Spleen (tissue), 11 donors: ENCODE data around the gene LCP2. TPM values are rescaled to one million over a fixed set of nuclear protein-coding genes. Genes with fewer than 3 reads are reported as not detected.

ENCODE experiments used
- DNase-seq: peaks from one replicate; pipeline ENCODE4 v3.0.0-alpha.2; 2020
- H3K27ac ChIP-seq, 8 donors: fragments of 200-600 bp; sonication (generic) in 7 of 8; 1 replicate in 4 of 8; 2 replicates in 4 of 8; pipeline versions ENCODE4 v1.5.0 to v1.8.0; 2016 to 2021; ENCODE audit warnings: inconsistent platforms in 4 of 8, mild to moderate bottlenecking in 4 of 8, moderate library complexity in 1 of 8
- H3K27me3 ChIP-seq, 7 donors: fragments of 200-600 bp; sonication (generic) in 6 of 7; replicated peaks in 1 of 7; 1 replicate in 4 of 7; 2 replicates in 3 of 7; pipeline versions ENCODE4 v1.5.0 to v1.8.0; 2016 to 2021; ENCODE audit warnings: inconsistent platforms in 3 of 7, mild to moderate bottlenecking in 1 of 7
- H3K36me3 ChIP-seq, 6 donors: fragments of 200-600 bp; sonication (generic) in 5 of 6; 1 replicate in 4 of 6; 2 replicates in 2 of 6; pipeline versions ENCODE4 v1.5.0 to v1.8.0; 2016 to 2021; ENCODE audit warnings: inconsistent platforms in 2 of 6
- H3K4me1 ChIP-seq, 6 donors: fragments of 200-600 bp; sonication (generic) in 5 of 6; 1 replicate in 3 of 6; 2 replicates in 3 of 6; pipeline versions ENCODE4 v1.5.0 to v1.8.0; 2016 to 2021; ENCODE audit warnings: inconsistent platforms in 3 of 6
- H3K4me3 ChIP-seq, 8 donors: fragments of 200-600 bp; sonication (generic) in 7 of 8; 1 replicate in 4 of 8; 2 replicates in 4 of 8; pipeline versions ENCODE4 v1.5.0 to v1.8.0; 2016 to 2021; ENCODE audit warnings: inconsistent platforms in 4 of 8, mild to moderate bottlenecking in 4 of 8, moderate library complexity in 2 of 8
- H3K9me3 ChIP-seq, 8 donors: fragments of 200-600 bp; sonication (generic) in 7 of 8; 1 replicate in 4 of 8; 2 replicates in 4 of 8; pipeline versions ENCODE4 v1.5.0 to v1.8.0; 2016 to 2021; ENCODE audit warnings: inconsistent platforms in 4 of 8
- CTCF ChIP-seq, 11 experiments: fragments of 200-600 bp in 7 of 11; fragments of 450-650 bp in 4 of 11; sonication (generic) in 4 of 11; IDR thresholded peaks in 8 of 11; conservative IDR thresholded peaks in 3 of 11; 1 replicate in 7 of 11; 2 replicates in 4 of 11; pipeline versions ENCODE4 v1.4.0 to v1.8.0; 2016 to 2021; ENCODE audit warnings: antibody characterized with exemption in 11 of 11, inconsistent platforms in 4 of 11, mild to moderate bottlenecking in 1 of 11
- POLR2A ChIP-seq, 3 donors: fragments of 450-650 bp; IDR thresholded peaks; one replicate each; pipeline ENCODE4 v1.5.1; 2017; ENCODE audit warnings: antibody characterized with exemption in 3 of 3, mild to moderate bottlenecking in 1 of 3
- POLR2AphosphoS5 ChIP-seq, 3 donors: sonication (generic); formaldehyde crosslinking; IDR thresholded peaks; one replicate each; pipeline ENCODE4 v1.5.1; 2017; ENCODE audit warnings: antibody characterized with exemption in 3 of 3
- WGBS, 5 donors: extraction: QIAGEN DNeasy Blood & Tissue Kit in 3 of 5; methylation state at CpG; one replicate each; pipeline versions ENCODE4 v1.1.5 to v1.1.7; 2013 to 2018; 5-methylcytosine and 5-hydroxymethylcytosine counted together
- intact Hi-C: fragments of 100-400 bp; cut with DNase I; formaldehyde crosslinking; loops from one replicate; pipeline ENCODE4 v1.15.0; 2023; ENCODE audit warnings: low total_unique reads
- polyA plus RNA-seq, 3 donors: library from polyadenylated mRNA; stranded (reverse); fragments of 200-250 nt; gene quantifications; one replicate each; pipeline ENCODE4 v1.2.1, GENCODE V29; 2013
- total RNA-seq, 7 donors: library from RNA; depleted of rRNA in 3 of 7; stranded (reverse); fragments of >200 nt in 3 of 7; fragmentation: NEBNext Ultra II Directional in 4 of 7; extraction: Animal tissue kit (Norgen Biotek cat#: 25700) in 4 of 7; gene quantifications; one replicate each; pipeline versions ENCODE4 v1.1.0 to v1.2.1, GENCODE V29; 2016 to 2021
- donor health status: healthy with polysubstance abuse.
- donor health status: DM: no; HTN: no; CAD: no; lungs with moderate emphysema.
- donor health status: DM: no; HTN: no; CAD: no.
- donor health status: Bipolar disorder and iron deficiency.
- donor health status: healthy.
- donor health status: DM: no; HTN: no; CAD: no.
- donor health status: DM: yes; HTN: yes; CAD: no.

Gene LCP2
- total and polyA plus RNA-seq, 10 donors: 28.3 to 272 (median 214) TPM

GRCh38 chr5:170303549-170303948 lies 6.0 kb upstream of the LCP2 start:
- no peaks in the 10 kb centered on the region for H3K9me3 ChIP-seq
- H3K36me3 ChIP-seq: no peaks in the 10 kb centered on the region
- intact Hi-C loops: no loop called here
- 61 to 69% (median 64%) methylated on average over 8 of the region's 8 CpGs for WGBS, 5 donors
- H3K27ac ChIP-seq: peak overlapping the region; percentile 32 to 99 (median 88)
- H3K27me3 ChIP-seq: no peaks in the 10 kb centered on the region
- TF ChIP-seq POLR2A (IDR thresholded peaks at IDR 0.05) (no peak), POLR2AphosphoS5 (IDR thresholded peaks at IDR 0.05) (no peak), CTCF (IDR thresholded peaks at IDR 0.05 in 8 of 11, conservative IDR thresholded peaks at IDR 0.05 in 3 of 11) (no peak)
- DNase-seq: no peak
- H3K4me3 ChIP-seq: peak overlapping the region in 1 of 8 donors; percentile 62
- peaks cover 24 to 89% (median 57%) of the 10 kb centered on the region in 6 donors for H3K4me1 ChIP-seq

DNA sequence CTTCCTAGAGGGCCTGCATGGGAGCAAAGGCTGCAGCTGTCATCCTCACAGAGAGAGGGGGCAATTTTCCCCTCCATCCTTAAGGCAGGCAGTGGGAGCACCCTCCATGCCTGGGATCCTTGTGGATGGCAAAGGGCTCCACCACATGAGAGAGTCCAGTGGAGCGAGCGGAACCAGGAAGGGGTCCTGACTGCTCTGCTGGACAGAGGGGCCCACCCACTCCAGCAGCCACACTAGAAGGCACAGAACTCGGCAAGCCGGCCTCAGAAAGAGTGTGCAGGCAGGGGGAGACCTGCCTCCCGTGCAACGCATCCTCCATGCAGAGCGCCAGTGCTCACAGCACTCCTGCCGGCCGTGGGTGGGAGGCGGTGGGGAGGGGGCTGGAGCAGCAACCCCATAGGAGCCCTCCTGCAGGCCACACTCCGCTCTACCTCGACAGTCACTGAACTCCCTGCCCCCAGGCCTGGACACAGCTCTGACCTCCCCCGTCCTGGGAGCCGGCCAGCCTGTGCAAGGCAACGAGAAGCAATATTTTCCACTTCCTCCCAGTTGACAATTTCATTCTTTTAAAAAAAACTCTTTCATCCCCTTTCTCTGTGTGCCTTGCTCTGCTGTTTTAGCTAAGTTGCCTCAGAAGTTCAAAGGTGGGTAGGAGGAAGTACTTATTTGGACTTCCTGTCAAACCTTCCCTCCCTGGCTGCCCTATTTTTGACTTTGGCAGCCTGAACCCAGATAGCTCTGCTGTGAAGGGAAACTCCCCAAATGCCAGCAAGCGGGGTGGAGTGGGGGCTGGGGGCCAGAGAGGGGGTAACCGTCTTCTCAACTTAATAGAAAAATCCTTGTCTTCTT lies 5.3 kb upstream of the LCP2 start:
- Histone ChIP-seq H3K36me3 (no peaks in the 10 kb centered on the region), H3K27ac (peak overlapping the region; percentile 44 to 99 (median 88)), H3K4me1 (peaks cover 24 to 89% (median 61%) of the 10 kb centered on the region in 6 donors), H3K27me3 (no peaks in the 10 kb centered on the region), H3K4me3 (peak overlapping the region in 6 of 8 donors; percentile 5 to 62 (median 21)), H3K9me3 (no peaks in the 10 kb centered on the region)
- TF ChIP-seq POLR2AphosphoS5 (IDR thresholded peaks at IDR 0.05): peak; percentile 67 to 72 (median 71)
- TF ChIP-seq CTCF (IDR thresholded peaks at IDR 0.05 in 8 of 11, conservative IDR thresholded peaks at IDR 0.05 in 3 of 11): no peak
- TF ChIP-seq POLR2A (IDR thresholded peaks at IDR 0.05): no peak
- peak; percentile 93 for DNase-seq
- WGBS, 5 donors: 17 to 31% (median 26%) methylated on average over 11 to 17 of the region's 17 CpGs
- intact Hi-C loops: no loop called here

DNA sequence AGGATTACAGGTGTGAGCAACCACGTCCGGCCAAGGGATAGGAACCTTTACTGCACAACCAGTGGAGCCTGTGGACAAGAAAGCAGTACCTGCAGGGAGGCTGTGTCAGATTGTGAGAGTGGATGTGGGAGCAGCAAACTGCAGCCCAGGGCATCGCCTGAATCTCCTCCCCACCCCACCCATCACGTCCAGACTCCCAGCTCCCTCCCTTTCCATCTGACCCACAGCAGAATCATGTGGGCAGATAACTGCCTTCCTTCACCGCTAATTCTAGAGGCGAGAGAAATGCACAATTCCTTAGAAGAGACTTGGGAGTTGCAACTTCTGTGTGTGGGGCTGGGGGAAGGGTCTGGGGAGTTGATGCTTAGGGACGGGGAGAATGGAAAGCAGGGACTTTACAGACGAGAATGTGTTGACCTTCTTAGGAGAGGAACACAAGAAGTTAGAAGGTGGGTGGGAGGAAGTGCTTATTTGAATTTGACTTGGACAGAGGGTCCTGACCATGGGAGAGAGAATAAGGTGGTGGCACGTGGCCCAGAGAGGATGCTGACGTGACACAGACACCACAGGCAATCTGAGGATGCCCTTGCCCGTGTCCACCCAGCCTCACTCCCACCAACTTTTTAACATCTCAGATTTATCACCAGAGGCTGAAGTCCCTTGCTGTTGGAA lies 4.5 kb upstream of the LCP2 start:
- DNase-seq: no peak
- peak overlapping the region in 4 of 8 donors; percentile 20 to 62 (median 24) for H3K4me3 ChIP-seq
- peak overlapping the region; percentile 44 to 99 (median 88) for H3K27ac ChIP-seq
- no peaks in the 10 kb centered on the region for H3K9me3 ChIP-seq
- WGBS, 5 donors: 46 to 62% (median 55%) methylated on average over 9 to 11 of the region's 11 CpGs
- intact Hi-C loops: no loop called here
- TF ChIP-seq POLR2A (IDR thresholded peaks at IDR 0.05): no peak
- no peak for TF ChIP-seq POLR2AphosphoS5 (IDR thresholded peaks at IDR 0.05)
- no peak for TF ChIP-seq CTCF (IDR thresholded peaks at IDR 0.05 in 8 of 11, conservative IDR thresholded peaks at IDR 0.05 in 3 of 11)
- peaks cover 0 to 4% (median 0%) of the 10 kb centered on the region in 7 donors for H3K27me3 ChIP-seq
- no peaks in the 10 kb centered on the region for H3K36me3 ChIP-seq
- peaks cover 24 to 89% (median 64%) of the 10 kb centered on the region in 6 donors for H3K4me1 ChIP-seq

DNA sequence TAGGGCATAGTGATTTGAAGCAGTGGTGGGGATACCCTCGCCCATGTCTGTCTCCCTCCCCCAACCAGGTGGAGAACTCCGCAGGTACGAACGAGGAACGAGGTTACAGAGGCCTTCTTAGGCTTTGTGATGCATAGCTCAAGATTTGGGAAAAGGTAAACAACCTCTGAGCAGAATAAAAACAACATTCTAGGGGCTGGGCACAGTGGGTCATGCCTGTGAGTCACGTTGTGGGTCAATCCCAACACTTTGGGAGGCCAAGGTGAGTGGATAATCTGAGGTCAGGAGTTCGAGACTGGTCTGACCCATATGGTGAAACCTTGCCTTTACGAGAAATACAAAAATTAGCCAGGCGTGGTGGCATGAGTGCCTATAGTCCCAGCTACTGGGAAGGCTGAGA lies 3.6 kb upstream of the LCP2 start:
- TF ChIP-seq POLR2A (IDR thresholded peaks at IDR 0.05): no peak
- TF ChIP-seq CTCF (IDR thresholded peaks at IDR 0.05 in 8 of 11, conservative IDR thresholded peaks at IDR 0.05 in 3 of 11): no peak
- TF ChIP-seq POLR2AphosphoS5 (IDR thresholded peaks at IDR 0.05): no peak
- Histone ChIP-seq H3K27ac (peak overlapping the region in 7 of 8 donors; percentile 59 to 99 (median 89)), H3K9me3 (no peaks in the 10 kb centered on the region), H3K4me3 (peak overlapping the region in 1 of 8 donors; percentile 62), H3K4me1 (peaks cover 24 to 88% (median 68%) of the 10 kb centered on the region in 6 donors), H3K27me3 (peaks cover 0 to 11% (median 0%) of the 10 kb centered on the region in 7 donors), H3K36me3 (no peaks in the 10 kb centered on the region)
- DNase-seq: no peak
- 61 to 83% (median 77%) methylated on average over 9 of the region's 9 CpGs for WGBS, 5 donors
- intact Hi-C loops: no loop called here
